Activated T-helper 2 cell treated with anti-CD3 and anti-CD28 coated beads, Interferon-gamma antibody, Interleukin-2, Interleukin-4, amounts not matched to agents 10 μg/mL and 5 μg/mL and 100 μg/mL, durations not matched to agents 14 hours and 24 hours and 36 hours (primary cell): ENCODE results near the gene LIPA. TPM values are rescaled to one million over a fixed set of nuclear protein-coding genes. Genes with fewer than 3 reads are reported as not detected.
"Not testable (repeated sequence)": the region's sequence is repeated elsewhere in the genome, so short reads cannot be mapped to it uniquely, and the experiment has no call there.

Experiments used
- DNase-seq: peaks from one replicate; pipeline ENCODE4 v3.0.0; 2021; ENCODE audit warnings: low spot score
- H3K27ac Mint-ChIP-seq: one replicate; pipeline ENCODE4 v1.8.0; 2021; ENCODE audit warnings: mixed read lengths
- H3K27me3 Mint-ChIP-seq: one replicate; pipeline ENCODE4 v1.8.0; 2021; ENCODE audit warnings: low read depth, mixed read lengths
- H3K36me3 Mint-ChIP-seq: one replicate; pipeline ENCODE4 v1.8.0; 2021; ENCODE audit warnings: low read depth, mixed read lengths
- H3K4me1 Mint-ChIP-seq: one replicate; pipeline ENCODE4 v1.8.0; 2021; ENCODE audit warnings: low read depth, mixed read lengths
- H3K4me3 Mint-ChIP-seq: one replicate; pipeline ENCODE4 v1.8.0; 2021; ENCODE audit warnings: low read depth, mild to moderate bottlenecking, moderate library complexity, mixed read lengths
- H3K9me3 Mint-ChIP-seq: one replicate; pipeline ENCODE4 v1.8.0; 2021; ENCODE audit warnings: mixed read lengths
- intact Hi-C: fragments of 100-400 bp; cut with micrococcal nuclease; formaldehyde crosslinking; loops from one replicate; pipeline ENCODE4 v1.15.1; 2023
- total RNA-seq: library from RNA; stranded (reverse); gene quantifications from 2 replicates; pipeline ENCODE4 v1.2.3, GENCODE V29; 2022

The LIPA gene
- total RNA-seq, 1 donor from 2014 or later = 12.9 TPM

DNA sequence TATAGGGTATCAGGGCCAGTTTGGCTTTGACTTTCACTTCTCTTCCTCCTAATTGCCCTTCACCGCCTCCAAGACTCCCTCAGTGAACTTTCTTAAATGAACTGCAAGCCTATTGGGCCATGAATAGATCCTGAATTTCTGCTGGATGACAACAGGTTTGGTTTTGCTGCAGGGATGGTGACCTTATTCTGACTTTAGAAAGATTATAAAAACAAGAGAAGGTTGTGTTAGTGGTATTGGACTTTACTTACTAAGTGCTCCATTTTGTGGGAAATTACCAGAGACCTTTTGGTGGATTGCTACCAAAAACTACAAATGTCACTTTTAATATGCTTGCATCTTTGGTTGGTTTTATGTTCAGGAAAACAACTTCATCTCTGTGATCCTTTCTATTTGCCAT lies 11.5 kb upstream of the LIPA start:
- Mint-ChIP-seq H3K9me3 (no peaks in the 10 kb centered on the region), H3K36me3 (no peaks in the 10 kb centered on the region), H3K27me3 (peaks cover 21% of the 10 kb centered on the region), H3K4me3 (no peak overlapping the region), H3K27ac (no peak overlapping the region), H3K4me1 (peaks cover 10% of the 10 kb centered on the region)
- no peak for DNase-seq
- intact Hi-C loops = no loop called here

DNA sequence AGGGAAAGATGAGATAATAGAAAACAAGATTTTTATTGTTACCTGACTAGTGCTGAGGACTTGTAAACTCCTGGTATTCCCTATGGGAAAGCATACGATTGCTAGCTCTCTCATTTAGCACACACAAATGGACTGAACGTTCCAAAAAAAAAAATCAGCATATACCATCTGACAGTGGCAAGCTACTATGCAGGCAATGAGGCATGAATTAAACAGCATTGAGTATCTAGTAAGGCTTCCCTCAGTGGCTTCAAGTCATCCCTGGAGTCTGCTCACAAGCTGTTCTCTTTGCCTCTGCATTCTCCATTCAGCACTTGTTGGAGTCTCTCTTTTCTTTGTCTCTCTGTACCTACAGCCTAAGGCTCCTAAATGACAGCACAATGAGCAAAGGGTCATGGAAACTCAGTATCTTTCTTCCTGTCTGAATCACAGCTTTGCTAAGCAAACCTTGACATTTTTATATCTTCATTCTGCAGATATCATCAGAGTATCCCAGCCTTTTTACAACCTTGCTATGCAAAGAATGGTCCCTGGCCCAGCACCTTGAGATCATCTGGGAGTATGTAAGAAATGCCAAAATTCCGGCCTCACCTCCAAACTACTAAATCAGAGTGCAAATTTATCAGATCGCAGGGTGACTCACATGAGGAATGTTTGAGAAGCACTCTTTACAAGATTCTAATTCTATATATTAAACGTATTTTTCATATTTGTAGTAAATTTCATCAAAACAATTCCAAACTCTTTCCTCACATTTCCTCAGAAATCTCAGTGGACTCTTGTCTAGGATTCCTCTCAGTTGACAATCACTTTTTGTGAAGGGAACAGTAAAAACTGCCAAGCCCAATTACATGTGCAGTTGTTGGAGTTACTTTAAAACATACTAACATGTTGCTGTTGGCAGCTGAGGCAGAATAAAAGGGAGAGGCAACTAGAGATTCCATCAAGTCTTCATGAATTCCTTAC lies 10.8 kb upstream of the LIPA start:
- Mint-ChIP-seq H3K27me3 (peaks cover 24% of the 10 kb centered on the region), H3K4me3 (no peak overlapping the region), H3K27ac (no peak overlapping the region), H3K4me1 (peaks cover 10% of the 10 kb centered on the region), H3K36me3 (no peaks in the 10 kb centered on the region), H3K9me3 (no peaks in the 10 kb centered on the region)
- intact Hi-C loops = no loop called here
- no peak for DNase-seq

DNA sequence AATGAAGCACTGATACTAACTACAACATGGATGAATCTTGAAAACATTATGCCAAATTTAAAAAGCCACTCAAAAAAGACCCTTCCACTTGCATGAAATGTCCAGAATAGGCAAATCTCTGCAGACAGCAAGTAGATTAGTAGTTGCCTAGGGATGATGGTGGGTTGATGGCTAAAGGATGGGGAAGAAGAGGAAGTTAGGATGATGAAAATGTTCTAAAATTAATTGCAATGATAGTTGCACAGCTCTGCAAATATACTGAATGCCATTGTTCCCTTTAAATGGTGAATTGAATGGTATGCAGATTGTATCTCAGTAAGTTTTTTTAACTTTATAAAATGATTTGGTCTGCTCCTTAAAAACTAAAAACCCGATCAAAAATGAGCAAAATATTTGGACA lies 7.3 kb upstream of the LIPA start:
- Mint-ChIP-seq H3K4me1 (peaks cover 13% of the 10 kb centered on the region), H3K9me3 (peaks cover 16% of the 10 kb centered on the region), H3K27me3 (peaks cover 31% of the 10 kb centered on the region), H3K4me3 (no peak overlapping the region), H3K36me3 (peaks cover 7% of the 10 kb centered on the region), H3K27ac (no peak overlapping the region)
- intact Hi-C loops = no loop called here
- DNase-seq = no peak

DNA sequence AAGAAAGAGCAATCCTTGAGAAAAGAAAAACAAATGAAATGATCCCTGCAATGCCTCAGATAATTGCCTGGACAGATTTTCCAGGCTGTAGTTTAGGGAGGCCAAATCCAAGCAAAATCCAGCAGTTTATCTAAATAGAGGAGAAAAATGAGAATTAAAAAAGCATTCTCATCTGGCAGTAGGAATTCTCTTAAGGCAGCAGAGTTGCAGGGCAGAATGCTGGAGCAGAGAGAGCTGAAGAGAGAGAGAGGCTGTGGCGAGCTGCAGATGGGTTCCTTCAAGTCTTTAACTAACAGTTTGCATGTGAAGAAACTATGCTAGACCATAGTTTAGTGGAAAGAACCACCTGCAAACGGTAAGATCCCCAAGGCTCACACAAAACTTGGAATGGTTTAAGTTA lies 6.0 kb upstream of the LIPA start:
- H3K4me1 Mint-ChIP-seq = peaks cover 13% of the 10 kb centered on the region
- H3K27me3 Mint-ChIP-seq = peaks cover 28% of the 10 kb centered on the region
- no peak overlapping the region for H3K4me3 Mint-ChIP-seq
- intact Hi-C loops = no loop called here
- peaks cover 29% of the 10 kb centered on the region for H3K9me3 Mint-ChIP-seq
- peaks cover 7% of the 10 kb centered on the region for H3K36me3 Mint-ChIP-seq
- H3K27ac Mint-ChIP-seq = no peak overlapping the region
- no peak for DNase-seq

DNA sequence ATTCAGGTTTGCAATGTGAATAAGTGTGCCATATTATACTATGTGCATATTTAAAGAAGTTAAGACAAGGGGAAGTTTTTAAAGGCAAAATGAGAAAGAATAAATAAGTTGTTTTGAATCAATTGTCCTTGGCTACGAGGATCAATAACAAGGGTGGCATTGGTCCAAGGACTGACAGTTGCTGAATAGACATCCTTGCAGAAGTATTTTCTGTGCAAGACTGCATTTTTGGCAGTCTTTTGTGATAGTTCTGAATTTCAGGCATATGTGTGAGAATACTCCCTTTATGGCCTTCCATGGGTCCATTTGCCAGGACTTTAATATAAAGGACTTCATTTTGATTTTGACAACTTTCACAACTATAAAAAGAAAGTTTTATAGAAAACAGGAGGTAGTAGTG lies 5.4 kb upstream of the LIPA start:
- H3K36me3 Mint-ChIP-seq = peaks cover 7% of the 10 kb centered on the region
- peaks cover 29% of the 10 kb centered on the region for H3K9me3 Mint-ChIP-seq
- DNase-seq = no peak
- peaks cover 28% of the 10 kb centered on the region for H3K27me3 Mint-ChIP-seq
- no peak overlapping the region for H3K27ac Mint-ChIP-seq
- peaks cover 12% of the 10 kb centered on the region for H3K4me1 Mint-ChIP-seq
- intact Hi-C loops = no loop called here
- H3K4me3 Mint-ChIP-seq = no peak overlapping the region

DNA sequence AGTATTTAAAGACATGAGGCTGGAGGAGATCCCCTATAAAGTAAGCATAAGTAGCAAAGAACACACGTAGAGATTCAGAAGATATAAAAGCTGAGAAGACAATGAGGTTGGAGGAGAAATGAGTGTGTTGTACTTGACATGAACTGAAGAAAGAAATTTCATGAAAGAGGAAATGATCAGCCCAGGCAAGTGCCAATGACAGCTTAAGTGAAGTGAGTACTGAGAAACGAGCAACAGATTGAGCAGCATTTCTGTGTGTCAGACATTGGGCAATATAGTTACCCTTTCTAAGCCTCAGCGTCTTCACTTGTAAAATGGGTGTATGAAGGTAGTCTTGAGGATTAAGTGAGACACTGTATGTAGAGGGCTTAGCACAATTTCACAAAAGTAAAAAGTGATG lies 4.8 kb upstream of the LIPA start:
- H3K4me1 Mint-ChIP-seq = peaks cover 12% of the 10 kb centered on the region
- H3K9me3 Mint-ChIP-seq = peaks cover 29% of the 10 kb centered on the region
- no peak for DNase-seq
- H3K27ac Mint-ChIP-seq = no peak overlapping the region
- peaks cover 7% of the 10 kb centered on the region for H3K36me3 Mint-ChIP-seq
- peaks cover 28% of the 10 kb centered on the region for H3K27me3 Mint-ChIP-seq
- intact Hi-C loops = no loop called here
- no peak overlapping the region for H3K4me3 Mint-ChIP-seq

DNA sequence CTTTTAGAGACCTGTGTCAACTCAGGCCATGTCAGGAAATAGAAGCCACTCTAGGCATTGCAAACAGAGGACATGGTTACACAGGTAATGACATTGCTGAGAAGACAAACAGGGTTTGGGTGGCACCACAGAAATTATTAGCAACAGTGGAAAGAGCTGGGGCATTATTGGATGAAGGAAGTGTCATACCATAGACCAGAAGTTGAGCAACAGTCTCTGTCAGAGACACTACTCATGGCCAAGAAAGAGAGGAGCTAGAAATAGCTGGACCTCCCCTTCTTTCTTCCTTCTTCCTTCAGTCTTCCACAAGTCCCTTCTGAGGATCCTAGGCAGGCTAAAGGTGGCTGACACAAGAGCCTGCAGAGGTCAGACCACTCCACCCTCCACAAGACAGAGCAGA lies 4.2 kb upstream of the LIPA start:
- intact Hi-C loops = no loop called here
- Mint-ChIP-seq H3K36me3 (peaks cover 7% of the 10 kb centered on the region), H3K27ac (no peak overlapping the region), H3K9me3 (peaks cover 29% of the 10 kb centered on the region), H3K4me1 (peaks cover 17% of the 10 kb centered on the region), H3K4me3 (no peak overlapping the region), H3K27me3 (peaks cover 28% of the 10 kb centered on the region)
- no peak for DNase-seq

DNA sequence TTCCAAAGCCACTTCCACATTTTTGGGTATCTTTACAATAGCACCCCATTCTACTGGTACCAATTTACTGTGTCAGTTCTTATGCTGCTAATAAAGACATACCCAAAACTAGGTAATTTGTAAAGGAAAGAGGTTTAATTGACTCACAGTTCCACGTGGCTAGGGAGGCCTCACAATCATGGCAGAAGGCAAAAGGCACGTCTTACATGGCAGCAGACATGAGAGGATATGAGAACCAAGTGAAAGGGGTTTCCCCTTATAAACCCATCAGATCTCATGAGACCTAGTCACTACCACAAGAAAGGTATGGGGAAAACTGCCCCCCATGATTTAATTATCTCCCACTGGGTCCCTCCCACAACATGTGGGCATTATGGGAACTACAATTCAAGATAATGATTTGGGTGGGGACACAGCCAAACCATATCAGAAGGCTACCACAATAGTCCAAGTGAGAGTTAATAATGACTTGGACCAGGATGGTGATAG lies 3.6 kb upstream of the LIPA start:
- H3K27ac Mint-ChIP-seq, DNase-seq, H3K36me3 Mint-ChIP-seq, H3K4me3 Mint-ChIP-seq, intact Hi-C loops: not testable (repeated sequence)
- peaks cover 28% of the 10 kb centered on the region for H3K27me3 Mint-ChIP-seq
- peaks cover 13% of the 10 kb centered on the region for H3K4me1 Mint-ChIP-seq
- H3K9me3 Mint-ChIP-seq = peaks cover 29% of the 10 kb centered on the region

DNA sequence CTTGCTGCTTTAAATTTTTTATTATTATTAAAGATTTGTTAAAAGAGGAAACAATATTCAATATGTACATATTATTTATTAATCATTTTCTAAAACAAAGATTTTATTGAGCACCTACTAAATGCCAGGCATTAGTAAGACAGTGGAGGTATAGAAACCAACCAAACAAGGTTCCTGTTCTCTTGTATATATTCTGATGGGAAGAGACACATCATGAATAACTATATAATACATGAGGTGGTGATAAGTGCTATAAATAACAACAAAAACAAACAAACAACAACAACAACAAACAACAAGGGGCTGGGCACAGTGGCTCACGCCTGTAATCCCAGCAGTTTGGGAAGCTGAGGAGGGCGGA lies 630 bp upstream of the LIPA start:
- Mint-ChIP-seq H3K36me3 (peaks cover 7% of the 10 kb centered on the region), H3K4me3 (no peak overlapping the region), H3K27me3 (peaks cover 14% of the 10 kb centered on the region), H3K4me1 (peaks cover 23% of the 10 kb centered on the region), H3K9me3 (peaks cover 29% of the 10 kb centered on the region), H3K27ac (no peak overlapping the region)
- intact Hi-C loops = loop anchor here (5.0 kb wide), 2 partner anchors 450 to 975 kb away; partner anchors contain the start of gene KIF20B
- no peak for DNase-seq

DNA sequence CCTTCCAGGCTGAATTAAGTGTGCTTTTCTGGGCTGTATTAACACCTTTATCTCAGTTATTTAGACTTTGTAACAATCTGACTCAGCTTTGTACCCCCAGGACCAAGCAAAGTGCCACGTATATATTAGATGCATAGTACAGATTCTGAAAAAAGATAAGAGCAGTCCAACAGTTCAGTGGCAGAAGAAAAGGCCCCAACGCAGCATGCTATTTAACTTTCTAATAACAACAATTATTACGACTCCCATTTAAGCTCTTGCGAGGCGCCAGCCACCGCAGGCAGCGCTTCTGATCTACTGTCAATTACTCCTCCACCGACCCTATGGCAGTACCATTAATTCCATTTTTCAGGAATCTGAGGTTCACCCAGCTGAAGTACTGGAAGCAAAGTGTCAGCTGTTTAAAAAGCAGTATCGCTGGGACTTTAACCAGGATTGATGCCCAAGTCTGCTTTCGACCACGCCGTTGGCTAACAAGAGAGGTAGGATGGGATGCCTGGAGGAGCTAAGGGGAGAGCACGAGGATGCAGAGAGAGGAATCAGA lies 638 bp downstream of the LIPA start:
- Mint-ChIP-seq H3K27me3 (peaks cover 5% of the 10 kb centered on the region), H3K4me1 (peaks cover 23% of the 10 kb centered on the region), H3K27ac (no peak overlapping the region), H3K36me3 (peaks cover 7% of the 10 kb centered on the region), H3K9me3 (peaks cover 29% of the 10 kb centered on the region), H3K4me3 (peak overlapping the region; percentile 79)
- intact Hi-C loops = loop anchor here (5.0 kb wide), 2 partner anchors 451 to 976 kb away; partner anchors contain the start of gene KIF20B
- DNase-seq = no peak

DNA sequence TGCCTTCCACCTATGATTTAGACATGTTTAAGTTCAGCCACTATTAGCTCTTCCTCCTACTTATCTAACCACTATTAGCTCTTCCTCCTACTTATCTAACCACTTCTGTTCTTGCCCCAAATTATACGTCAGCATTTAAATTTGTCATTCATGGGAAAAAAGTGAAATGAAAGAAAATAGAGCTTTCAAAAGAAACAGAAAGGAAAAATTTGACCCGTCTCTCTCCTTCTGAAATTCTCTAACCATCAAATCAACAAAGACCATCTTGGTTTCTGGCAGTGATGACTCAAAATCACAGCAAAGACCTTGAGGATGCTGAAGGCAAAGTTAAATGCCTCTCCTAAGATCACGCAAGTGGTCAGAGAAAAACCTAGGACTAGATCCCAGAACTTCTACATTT lies 2.6 kb downstream of the LIPA start:
- H3K36me3 Mint-ChIP-seq = no peaks in the 10 kb centered on the region
- H3K4me1 Mint-ChIP-seq = peaks cover 20% of the 10 kb centered on the region
- no peak overlapping the region for H3K27ac Mint-ChIP-seq
- DNase-seq = no peak
- intact Hi-C loops = no loop called here
- H3K27me3 Mint-ChIP-seq = no peaks in the 10 kb centered on the region
- H3K9me3 Mint-ChIP-seq = peaks cover 14% of the 10 kb centered on the region
- H3K4me3 Mint-ChIP-seq = no peak overlapping the region

DNA sequence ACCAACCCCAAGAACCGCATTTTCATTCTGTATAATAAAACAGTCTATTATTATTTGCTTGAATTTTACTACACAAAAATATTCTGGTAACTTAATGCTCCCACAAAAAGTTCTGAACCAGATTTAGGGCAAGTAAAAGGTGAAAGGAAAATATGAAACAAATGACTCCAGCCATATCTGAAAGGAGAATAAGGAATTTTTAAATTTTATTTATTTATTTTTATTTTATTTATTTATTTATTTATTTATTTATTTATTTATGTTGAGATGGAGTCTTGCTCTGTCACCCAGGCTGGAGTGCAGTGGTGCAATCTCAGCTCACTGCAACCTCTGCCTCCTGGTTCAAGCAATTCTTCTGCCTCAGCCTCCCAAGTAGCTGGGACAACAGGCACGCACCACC lies 4.0 kb downstream of the LIPA start:
- peaks cover 20% of the 10 kb centered on the region for H3K4me1 Mint-ChIP-seq
- H3K27ac Mint-ChIP-seq, H3K36me3 Mint-ChIP-seq, H3K9me3 Mint-ChIP-seq, H3K4me3 Mint-ChIP-seq, H3K27me3 Mint-ChIP-seq, DNase-seq, intact Hi-C loops: not testable (repeated sequence)

DNA sequence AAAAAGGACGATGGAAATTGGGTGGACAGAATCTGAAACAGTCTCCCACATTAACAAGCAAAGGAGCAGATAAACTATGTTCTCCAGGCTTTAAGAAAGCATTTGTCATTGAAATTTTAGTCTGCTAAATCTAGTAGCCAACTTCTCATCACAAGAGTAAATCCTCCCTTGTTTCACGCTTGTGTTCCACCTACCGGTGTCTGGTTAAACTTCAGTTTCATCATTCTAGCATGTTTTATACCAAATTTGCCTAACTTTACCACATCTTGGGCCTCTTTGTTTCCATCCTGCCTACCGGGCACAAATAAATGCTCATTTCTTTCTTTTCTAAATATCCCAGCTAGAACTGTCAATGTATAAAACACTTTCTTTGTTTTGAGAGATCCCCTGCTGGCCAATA lies 5.8 kb downstream of the LIPA start:
- DNase-seq = no peak
- H3K9me3 Mint-ChIP-seq = no peaks in the 10 kb centered on the region
- no peaks in the 10 kb centered on the region for H3K27me3 Mint-ChIP-seq
- no peak overlapping the region for H3K27ac Mint-ChIP-seq
- H3K36me3 Mint-ChIP-seq = no peaks in the 10 kb centered on the region
- H3K4me1 Mint-ChIP-seq = peaks cover 13% of the 10 kb centered on the region
- intact Hi-C loops = no loop called here
- no peak overlapping the region for H3K4me3 Mint-ChIP-seq
